SKM-1 (cell line): ENCODE results near the gene RRP36.
"Not testable (repeated sequence)": the region's sequence is repeated elsewhere in the genome, so short reads cannot be mapped to it uniquely, and the experiment has no call there.

Source experiments
- DNase-seq: peaks from one replicate; lab custom pipeline; 2025; ENCODE audit not compliant: unreplicated experiment; lab: John Stamatoyannopoulos, UW

The RRP36 gene

DNA sequence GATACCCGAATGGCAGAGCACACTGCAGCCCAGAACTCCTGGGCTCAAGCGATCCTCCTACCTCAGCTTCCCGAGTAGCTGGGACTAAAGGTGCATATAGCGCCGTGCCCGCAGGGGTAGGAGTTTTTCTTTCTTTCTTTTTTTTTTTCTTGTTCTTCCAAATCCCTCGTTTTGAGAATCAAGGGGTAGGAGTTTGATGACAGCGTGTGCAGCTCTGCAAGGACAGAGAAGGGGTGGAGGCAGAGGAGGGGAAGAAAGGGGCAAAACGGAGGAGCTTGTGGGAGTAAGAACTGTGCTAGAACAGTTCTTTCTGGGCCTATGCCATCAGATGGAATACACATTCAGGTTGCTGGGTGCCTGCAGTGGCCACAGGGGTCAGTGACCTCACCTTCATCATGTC is 15.3 kb downstream of the RRP36 start:
- no peak for DNase-seq

DNA sequence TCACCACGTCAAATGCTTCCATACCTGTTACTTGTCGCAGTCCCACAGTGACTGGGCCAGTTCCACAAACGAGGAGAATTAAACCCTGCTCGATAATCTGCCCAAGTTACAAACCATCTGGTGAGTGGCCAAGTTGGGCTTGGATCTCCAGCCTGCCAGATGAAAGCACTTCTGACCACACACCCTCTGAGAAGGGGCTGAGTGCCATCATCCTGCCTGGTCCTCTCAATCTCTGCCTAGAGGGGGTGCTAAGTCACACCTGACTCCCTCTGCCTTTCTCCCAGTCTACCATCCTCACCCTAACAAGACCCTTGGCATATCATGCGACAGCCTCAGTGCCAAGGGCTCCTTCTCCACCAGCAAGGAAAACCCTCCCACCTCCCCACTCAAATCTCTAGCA is 15.8 kb downstream of the RRP36 start:
- DNase-seq: no peak

DNA sequence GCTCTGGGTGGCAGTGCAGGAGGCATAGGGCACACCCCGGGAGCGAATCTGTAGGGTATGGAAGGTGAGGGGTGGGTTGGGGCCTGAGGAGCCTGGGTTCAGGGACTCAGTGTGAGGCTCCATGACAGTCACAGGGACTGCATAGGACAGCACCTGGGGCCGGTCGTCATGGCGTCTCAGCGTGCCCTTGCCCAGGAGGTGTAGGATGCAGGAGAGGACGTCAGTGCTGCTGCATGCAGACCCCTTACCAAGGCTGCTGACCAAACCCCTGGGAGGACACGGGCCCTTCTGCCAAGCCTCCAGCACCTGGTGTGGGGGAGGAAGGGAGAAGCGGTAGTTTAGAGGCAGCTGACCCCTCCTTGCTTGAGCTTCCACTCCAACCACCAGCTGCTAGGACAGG is 16.3 kb downstream of the RRP36 start:
- no peak for DNase-seq

DNA sequence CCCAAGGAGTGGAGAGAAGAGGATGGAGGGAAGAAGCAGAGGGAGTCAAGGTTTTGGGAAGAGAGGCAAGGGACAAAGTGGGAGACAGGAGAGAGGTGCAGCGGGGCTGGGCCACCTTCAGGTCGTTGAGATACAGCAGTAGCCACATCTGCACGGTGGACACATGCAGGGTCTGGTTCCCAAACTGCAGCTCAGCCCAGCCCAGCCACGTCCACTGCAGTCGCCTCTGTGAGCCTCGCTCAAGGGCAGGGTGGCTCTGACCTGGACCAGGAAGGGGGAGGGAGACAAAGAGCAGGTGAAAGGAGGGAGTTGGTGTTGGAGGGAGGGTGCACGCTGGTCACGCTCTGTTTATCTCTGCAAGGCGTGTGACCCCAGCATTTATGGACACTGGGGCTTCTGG is 17.3 kb downstream of the RRP36 start:
- no peak for DNase-seq

DNA sequence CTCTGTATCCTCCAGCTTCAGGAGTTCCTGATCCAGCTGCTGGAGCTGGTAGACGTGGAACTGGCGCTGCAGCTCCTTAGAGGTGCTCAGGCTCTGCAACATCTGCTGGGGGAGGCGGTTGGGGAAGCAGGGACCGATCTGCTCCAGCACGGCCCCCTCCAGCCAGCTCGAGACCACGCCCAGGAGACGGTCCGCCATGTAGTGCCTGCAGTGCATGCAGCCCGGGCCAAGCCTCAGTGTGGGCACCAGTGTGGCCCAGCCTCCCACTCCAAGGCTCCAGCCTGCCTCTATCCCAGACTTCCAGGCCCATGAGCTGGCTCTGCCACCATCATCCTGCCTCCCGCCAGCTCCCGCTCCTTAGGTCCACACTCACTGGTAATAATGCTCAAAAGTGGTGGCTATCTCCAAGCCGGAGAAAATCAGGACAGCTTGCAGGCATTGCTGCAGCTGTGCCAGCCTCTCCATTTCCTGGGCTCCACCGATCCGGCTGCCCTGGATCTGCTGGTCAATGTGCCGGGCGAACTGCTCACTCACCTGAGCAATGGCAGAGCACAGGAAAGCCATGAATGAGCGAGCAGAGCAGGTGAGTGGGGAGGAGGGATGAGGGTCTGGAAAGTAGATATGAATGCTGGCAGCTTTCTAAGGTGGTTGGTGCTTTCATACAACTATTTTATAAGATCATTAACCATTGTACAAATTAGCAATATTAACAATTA is 19.3 kb downstream of the RRP36 start:
- DNase-seq: no peak

DNA sequence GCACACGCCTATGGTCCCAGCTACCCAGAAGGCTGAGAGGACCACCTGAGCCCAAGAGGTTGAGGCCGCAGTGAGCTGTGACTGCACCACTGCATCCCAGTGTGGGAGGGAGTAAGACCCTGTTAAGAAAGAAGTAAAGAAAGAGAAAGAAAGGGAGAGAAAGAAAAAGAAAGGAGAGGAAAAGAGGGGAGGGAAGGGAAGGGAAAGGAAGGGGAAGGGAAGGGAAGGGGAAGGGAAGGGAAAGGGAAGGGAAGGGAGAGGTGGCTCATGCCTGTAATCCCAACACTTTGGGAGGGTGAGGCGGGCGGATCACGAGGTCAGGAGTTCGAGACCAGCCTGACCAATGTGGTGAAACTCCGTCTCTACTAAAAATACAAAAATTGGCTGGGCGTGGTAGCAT is 20.1 kb downstream of the RRP36 start:
- DNase-seq: not testable (repeated sequence)

DNA sequence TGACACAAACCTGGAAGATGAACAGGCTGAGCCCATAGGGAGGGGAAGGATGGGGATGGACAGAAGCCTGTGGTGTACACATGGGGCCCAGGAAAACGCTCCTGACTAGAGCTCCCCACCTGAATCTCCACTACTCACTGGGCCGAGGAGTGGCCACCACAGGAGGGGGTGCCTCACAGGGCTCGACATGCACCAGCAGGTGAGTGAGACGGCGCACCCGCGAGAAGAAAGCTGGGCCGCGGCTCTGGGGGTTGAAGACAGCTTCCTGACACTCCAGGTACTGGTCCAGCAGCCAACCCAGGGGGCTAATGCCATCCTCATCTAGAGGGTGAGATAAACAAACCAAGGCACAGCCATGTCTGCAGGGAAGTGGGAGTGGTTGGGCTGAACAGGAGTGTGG is 21.9 kb downstream of the RRP36 start:
- no peak for DNase-seq

DNA sequence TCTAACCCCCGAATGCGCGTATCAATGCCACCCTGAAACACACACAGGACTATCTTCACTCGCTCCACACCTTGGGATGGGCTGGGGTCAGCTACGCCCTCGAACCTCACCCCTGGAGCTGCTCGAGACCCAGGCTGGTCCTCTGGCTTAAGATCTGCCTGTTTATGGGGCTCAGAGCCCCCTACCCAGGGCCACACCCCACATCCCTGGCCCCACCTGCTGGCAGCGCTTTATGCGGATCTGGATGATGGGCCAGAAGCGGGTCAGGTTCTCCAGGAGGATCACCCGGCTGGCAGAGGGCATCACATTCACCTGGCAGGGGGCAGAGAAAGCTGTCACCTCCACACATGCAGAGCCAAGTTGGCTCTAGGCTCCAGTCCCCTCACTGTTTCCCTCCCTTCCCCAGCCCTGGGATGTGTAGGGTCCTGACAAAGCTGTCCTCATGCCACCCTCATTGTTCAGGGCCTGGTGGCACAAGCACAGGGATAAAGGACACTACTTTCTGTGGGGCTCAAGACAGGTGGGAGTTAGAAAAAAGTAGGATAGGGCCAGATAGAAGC is 24.0 kb downstream of the RRP36 start:
- no peak for DNase-seq

DNA sequence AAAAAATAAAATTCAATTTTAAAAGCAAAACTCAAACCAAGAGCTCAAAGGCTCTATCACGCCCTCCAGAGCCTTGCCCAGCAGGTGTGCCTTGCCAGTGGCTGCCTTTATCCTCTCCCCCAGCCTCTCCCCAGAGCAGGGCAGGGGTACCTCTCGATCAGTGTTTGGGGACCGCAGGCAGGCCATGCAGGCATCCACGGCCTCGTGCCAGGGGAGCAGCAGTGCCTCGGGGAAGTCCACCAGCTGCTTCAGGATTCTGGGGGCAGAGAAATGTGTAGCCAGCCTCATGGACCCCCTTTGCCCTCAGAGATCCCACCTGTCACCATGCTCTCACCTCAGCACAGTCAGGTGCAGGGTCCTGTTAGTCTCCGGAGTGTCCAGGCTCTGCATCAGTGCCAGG is 26.6 kb downstream of the RRP36 start:
- no peak for DNase-seq

DNA sequence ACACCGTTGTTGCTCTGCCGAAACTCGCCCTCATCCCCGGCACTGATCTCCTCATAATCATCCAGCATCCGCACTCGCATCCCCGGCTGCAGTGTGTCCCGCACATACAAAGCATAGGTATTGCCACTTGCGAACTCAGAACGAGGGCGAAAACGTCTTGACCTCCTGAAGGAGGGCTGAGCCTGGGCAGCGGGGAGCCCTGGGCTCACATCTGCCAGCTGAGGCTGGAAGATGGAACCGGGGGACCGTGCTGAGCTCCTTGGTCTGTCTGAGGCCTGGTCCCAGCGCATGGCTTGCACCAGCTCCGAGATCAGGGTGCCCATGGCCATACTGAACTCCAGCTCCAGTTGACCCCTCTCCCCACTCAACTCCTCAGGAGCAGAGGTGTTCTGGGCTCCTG is 29.6 kb downstream of the RRP36 start:
- DNase-seq: no peak

DNA sequence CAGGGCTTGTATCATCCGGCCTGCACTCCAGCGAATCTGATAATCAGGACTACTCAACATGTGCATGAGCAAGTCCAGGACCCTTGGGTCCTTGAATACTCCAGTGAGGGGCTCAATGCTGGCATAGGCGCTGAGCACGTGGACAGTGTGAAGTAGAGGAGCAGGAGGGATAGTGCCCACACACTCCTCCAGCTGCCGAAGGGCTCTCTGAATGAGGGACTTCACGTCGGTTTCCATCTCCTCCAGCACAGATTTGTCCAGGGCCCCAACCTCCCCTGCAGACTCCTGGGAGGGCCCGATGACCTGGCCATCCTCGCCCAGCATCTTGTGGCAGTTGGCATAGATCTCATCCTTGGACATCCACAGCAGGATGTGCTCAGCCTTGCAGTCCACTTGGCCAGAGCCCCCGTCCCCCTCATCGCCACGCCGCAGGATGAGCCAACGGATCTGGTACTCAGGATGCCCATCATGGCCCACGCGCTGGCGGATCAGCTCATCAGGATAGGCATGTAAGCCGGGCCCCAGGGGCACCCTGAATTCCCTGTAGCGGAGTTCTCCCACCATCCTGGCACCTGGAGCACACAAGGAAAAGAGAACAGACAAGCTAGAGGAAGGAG is 30.9 kb downstream of the RRP36 start:
- DNase-seq: no peak

DNA sequence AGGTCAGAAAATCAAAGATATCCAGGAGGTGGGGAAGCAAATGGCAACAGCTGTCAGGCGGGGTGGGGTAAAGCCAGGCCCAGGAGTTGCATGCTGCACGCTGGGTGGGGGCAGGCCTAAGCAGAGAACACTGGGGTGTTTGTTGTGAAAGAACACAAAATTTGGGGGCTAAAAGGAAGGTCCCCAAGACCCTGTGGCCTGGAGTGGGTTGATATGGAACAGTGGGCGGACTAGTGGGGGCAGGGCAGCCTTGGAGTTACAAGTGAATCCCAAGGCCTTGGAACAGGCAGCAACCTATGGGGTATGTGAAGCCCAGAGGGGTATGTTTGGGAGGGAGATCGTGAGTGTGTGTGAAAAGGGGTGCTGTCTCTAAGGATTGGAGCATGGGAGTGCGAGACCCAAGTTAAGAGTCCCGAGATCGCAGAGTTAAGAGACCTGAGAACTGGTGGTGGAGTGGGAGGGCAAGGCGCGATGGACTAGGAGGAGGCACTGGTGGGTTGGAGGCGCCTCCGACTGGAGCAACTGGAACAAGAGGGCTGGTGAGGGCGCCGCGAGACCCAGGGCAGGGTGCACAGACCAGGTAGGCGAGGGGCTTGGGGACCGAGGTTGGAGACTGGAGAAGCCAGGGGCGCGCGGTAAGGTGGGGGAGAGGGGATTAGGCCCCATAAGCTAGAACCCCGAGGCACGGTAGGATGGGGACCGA is 31.6 kb downstream of the RRP36 start:
- DNase-seq: no peak

DNA sequence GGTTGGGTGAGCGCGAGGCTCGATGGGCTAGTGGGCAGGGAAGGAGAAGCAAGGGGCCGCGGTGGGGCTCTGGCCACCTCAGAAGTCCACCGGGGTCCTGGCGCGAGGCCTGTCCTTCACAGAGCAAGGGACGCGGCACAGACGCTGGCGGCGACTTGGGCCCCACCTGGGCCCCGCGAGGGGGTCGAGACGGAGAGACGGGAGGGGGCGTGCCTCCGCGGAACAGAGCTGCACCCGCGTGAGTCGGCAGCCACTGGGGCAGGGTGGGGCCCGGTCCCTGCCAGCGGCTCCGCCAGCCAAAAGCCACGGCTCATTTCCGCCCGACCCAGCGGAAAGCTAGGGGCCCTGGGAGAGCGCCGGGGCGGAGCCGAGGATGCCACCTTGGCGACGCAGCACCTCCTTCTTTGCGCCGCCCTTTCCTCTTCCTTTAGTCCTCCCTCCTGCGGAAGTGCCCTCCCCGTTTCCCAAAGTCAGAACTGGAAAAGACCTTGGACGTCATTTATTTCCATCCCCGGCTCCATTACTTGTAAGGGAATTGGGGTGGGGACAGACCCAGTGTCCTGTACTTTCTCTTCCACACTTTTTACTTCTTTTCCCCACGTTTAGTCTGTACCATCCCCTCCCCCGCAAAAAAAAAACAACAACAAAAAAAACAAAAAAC is 32.3 kb downstream of the RRP36 start, which contains the start of gene CUL7:
CUL7 (minus strand) TSS at position 307 of the 661 bp plus-strand sequence. CDS start 1,063 bp downstream, outside the sequence.
- DNase-seq: peak; percentile 87

DNA sequence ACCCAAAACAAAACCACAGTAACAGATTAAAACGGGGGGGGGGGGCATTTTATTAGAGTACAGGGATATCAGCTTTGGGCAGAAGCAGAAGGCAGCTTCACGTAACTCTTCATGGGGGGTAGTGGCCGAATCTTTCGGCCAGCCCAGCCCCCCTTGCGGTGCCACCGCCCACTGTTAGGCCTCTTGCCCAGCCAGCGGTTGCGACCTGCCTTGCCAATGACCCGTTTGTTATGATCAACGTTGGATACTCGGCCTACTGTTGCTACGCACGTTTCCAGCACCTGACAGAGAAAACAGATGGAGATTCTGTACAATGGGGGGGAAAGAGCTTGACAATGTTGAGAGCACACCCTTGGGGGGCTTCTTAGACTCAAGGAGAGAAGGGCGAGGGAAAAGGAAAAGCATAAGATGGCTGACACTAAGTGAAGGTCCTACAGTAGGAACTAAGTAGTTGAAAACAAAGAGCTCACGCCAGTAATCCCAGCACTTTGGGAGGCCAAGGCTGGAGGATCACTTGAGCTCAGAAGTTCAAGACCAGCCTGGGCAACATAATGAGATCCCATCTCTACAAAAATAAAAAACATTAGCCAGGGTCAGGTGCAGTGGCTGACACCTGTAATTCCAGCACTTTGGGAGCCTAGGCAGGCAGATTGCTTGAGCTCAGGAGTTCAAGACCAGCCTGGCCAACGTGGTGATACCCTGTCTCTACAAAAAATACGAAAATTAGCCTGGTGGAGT is 33.0 kb downstream of the RRP36 start:
- no peak for DNase-seq

DNA sequence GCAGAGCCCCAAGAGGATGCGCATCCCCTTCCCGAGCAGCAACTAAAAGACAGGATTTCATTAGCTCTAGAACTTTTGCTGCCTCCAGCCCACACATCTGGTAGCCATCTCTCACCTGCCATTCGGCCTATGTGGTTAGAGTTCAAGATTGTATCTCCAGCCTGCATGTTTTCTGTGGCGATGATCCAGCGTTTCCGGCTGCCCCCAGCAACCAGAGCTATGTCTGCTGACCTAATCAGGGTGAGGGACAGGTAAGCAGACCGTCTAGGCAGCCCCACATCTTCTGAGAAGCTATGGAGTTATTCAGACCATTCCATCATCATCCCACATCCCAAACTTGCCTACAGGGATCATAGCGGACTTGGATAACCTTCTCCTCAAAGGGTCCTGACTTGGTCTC is 34.5 kb downstream of the RRP36 start:
- no peak for DNase-seq

DNA sequence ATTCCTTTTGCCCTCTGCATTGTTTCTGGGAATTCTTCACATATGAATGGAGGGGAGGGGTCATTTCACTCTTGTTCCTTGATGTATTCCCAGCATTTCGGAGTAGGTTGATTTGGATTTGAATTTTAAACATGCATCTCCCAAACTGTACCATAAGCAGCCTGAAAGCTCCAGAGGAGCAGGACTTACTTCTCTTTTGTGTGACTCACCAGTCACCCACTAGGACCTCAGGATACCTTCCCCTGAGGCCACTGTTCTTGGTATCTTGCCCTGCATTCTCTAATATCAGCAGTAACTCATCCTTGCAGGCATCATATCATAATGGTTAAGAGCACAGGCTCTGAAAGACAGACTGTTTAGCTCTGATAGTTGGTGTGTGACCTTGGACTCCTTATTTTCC is 37.1 kb downstream of the RRP36 start:
- DNase-seq: no peak

DNA sequence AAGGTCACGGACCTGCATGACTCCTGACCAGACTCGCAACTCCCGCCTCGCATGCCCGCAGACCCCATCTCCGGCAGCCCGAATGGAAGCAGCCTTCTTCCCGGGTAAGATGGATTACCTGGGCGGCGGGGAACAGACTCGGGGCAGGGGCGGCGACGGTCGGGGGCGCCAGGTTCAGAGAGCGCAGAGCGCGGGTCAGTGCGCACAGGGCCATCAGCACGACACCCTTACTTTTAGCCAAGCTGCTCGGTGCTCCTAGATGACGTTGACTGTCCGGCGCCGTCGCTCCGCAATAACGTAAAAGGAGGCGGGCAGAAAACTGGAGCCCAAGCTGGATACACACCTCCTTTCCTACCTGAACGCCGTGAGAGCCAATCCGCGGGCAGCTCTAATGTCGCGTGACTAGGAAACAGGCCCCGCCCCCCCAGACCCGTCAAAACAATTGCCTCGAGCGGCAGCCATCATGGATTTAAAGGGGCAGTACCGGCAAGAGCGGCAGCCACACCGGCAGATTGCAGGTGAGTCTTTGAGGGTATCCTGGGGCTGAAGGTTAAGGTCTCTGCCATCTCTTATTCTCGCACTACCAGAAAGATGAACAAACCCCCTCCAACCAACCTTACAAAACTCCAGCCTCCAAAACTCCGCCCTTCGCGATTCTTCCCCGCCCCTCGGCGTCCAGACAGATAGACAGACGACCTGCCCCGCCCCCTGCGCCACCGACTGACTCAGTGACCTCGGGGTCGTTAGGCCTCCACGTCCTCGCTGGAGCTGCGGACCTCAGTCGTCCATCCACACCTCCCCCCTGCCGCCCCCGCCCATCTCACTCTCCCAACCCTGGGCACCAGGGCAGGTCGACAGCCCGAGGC is 38.0 kb downstream of the RRP36 start, which contains the start of the genes KLC4 and MRPL2:
KLC4 (plus strand) TSS at position 464 of the 866 bp plus-strand sequence. CDS start 1,705 bp downstream, outside the sequence.
MRPL2 (minus strand) TSS at position 267 of the 866 bp plus-strand sequence; CDS start at position 214, 53 bp downstream.
- DNase-seq: peak; percentile 99

DNA sequence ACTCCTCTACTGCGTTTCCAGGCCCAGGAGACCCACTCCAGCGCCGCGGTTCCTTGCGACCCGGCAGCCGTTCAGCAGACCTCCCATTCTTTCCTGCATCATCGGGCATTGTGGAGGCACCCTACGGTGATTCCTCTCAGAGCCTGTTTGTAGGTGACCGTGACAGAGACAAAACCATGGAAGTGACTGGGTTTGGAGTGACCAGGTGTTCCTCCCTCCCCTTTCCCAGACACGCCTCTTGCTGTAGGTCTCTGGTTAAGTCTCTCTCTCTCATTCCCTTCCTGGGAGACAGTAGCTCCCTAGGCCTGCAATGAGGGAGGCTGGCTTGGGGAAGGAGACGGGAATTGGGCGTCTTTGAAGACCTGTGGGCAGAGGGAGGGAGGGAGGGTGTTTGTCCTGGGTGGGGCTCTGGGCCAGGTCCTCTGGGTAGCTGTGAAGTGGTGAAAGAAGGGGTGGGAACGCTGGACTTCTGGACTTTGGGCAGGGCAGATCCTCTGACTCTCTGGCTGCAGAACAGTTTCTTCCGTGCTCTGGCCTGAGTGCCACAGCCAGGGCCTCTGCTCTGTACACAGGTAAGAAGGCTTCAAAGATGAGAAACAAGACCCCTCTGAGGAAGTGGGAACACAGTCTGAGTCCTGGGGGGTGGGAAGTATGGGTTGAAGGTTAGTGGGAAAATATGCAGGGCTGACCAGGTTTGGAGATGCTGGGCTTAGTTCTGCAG is 38.8 kb downstream of the RRP36 start:
- DNase-seq: no peak
